Natural killer cell (primary cell): ENCODE results near the gene MAP4K4. TPM values are rescaled to one million over a fixed set of nuclear protein-coding genes. Genes with fewer than 3 reads are reported as not detected.

Experiments used
- ATAC-seq, 3 donors: fragments of 150-1000 bp in 2 of 3; fragments of 200-7000 bp in 1 of 3; cut with Tn5 transposase; 1 replicate in 1 of 3; 2 replicates in 2 of 3; pipeline ENCODE4 v1.10.0; 2021; ENCODE audit warnings: mild to moderate bottlenecking in 2 of 3, moderate library complexity in 2 of 3
- DNase-seq, 2 donors: peaks; one replicate each; pipeline versions ENCODE4 v3.0.0 to v3.0.0-alpha.2; 2013 to 2021; ENCODE audit warnings: mixed read lengths in 1 of 2
- H3K27ac ChIP-seq: one replicate; pipeline ENCODE4 v1.5.1; 2013; ENCODE audit warnings: mild to moderate bottlenecking, low read length
- H3K27me3 ChIP-seq: one replicate; pipeline ENCODE4 v1.6.1; 2013; ENCODE audit warnings: low read length; ENCODE audit not compliant: control insufficient read depth, insufficient read depth
- H3K36me3 ChIP-seq: one replicate; pipeline ENCODE4 v1.6.1; 2013; ENCODE audit warnings: low read length; ENCODE audit not compliant: control insufficient read depth, insufficient read depth
- H3K4me1 ChIP-seq: one replicate; pipeline ENCODE4 v1.6.1; 2013; ENCODE audit warnings: low read length; ENCODE audit not compliant: control insufficient read depth, insufficient read depth
- H3K4me3 ChIP-seq: one replicate; pipeline ENCODE4 v1.5.1; 2013; ENCODE audit warnings: low read length
- H3K9me3 ChIP-seq: one replicate; pipeline ENCODE4 v1.6.1; 2013; ENCODE audit warnings: low read length; ENCODE audit not compliant: control insufficient read depth, insufficient read depth
- H3K27ac Mint-ChIP-seq, 2 donors: one replicate each; pipeline ENCODE4 v1.8.0; 2022; ENCODE audit warnings: mild to moderate bottlenecking in 2 of 2, mixed read lengths in 2 of 2, moderate library complexity in 1 of 2
- H3K27me3 Mint-ChIP-seq, 2 donors: one replicate each; pipeline ENCODE4 v1.8.0; 2022; ENCODE audit warnings: low read depth in 2 of 2, mixed read lengths in 2 of 2
- H3K36me3 Mint-ChIP-seq: one replicate; pipeline ENCODE4 v1.8.0; 2022; ENCODE audit warnings: mixed read lengths
- H3K4me1 Mint-ChIP-seq, 2 donors: one replicate each; pipeline ENCODE4 v1.8.0; 2022; ENCODE audit warnings: mixed read lengths in 2 of 2
- H3K4me3 Mint-ChIP-seq: one replicate; pipeline ENCODE4 v1.8.0; 2022; ENCODE audit warnings: mild to moderate bottlenecking, moderate library complexity, mixed read lengths
- H3K9me3 Mint-ChIP-seq, 2 donors: one replicate each; pipeline ENCODE4 v1.8.0; 2022; ENCODE audit warnings: mixed read lengths in 2 of 2
- CTCF ChIP-seq: fragments of 200-600 bp; IDR thresholded peaks from one replicate; pipeline ENCODE4 v1.8.0; 2022; ENCODE audit warnings: antibody characterized with exemption
- WGBS: methylation state at CpG from one replicate; pipeline ENCODE4 v1.1.7; 2013; ENCODE audit warnings: missing lambda C conversion rate; ENCODE audit not compliant: insufficient coverage; 5-methylcytosine and 5-hydroxymethylcytosine counted together
- intact Hi-C: fragments of 100-400 bp; cut with micrococcal nuclease; formaldehyde crosslinking; loops from one replicate; pipeline ENCODE4 v1.14.2; 2022
- total RNA-seq, 4 donors: library from RNA; stranded (reverse); fragments of 120-200 nt in 1 of 4; gene quantifications; one replicate each; pipeline versions ENCODE4 v1.2.3 to v1.2.4, GENCODE V29; 2013 to 2022

The MAP4K4 gene
- total RNA-seq, 3 donors from 2014 or later (not counting 1 experiment from before 2014, with no cell fraction given): 60.2 to 80.3 (median 66.5) TPM

- no peak for TF ChIP-seq CTCF
- WGBS: 100% methylated on average over 1 of the region's 1 CpG
- no peaks in the 10 kb centered on the region for H3K9me3 ChIP-seq
- ATAC-seq (no peak), DNase-seq (no peak)
- no peaks in the 10 kb centered on the region for H3K27me3 ChIP-seq
- no peaks in the 10 kb centered on the region for H3K36me3 Mint-ChIP-seq
- no peaks in the 10 kb centered on the region for H3K27me3 Mint-ChIP-seq
- no peak overlapping the region for H3K4me3 Mint-ChIP-seq
- no peak overlapping the region for H3K4me3 ChIP-seq
- intact Hi-C loops: no loop called here
- no peaks in the 10 kb centered on the region for H3K4me1 ChIP-seq
- no peak overlapping the region for H3K27ac Mint-ChIP-seq
- H3K4me1 Mint-ChIP-seq: no peaks in the 10 kb centered on the region
- no peak overlapping the region for H3K27ac ChIP-seq
- H3K36me3 ChIP-seq: no peaks in the 10 kb centered on the region
- H3K9me3 Mint-ChIP-seq: no peaks in the 10 kb centered on the region
Measured at GRCh38 chr2:101689114-101689825, 8.2 kb upstream of the MAP4K4 start.

- WGBS: 100% methylated on average over 2 of the region's 2 CpGs
- Mint-ChIP-seq H3K9me3 (no peaks in the 10 kb centered on the region), H3K36me3 (no peaks in the 10 kb centered on the region), H3K27ac (no peak overlapping the region), H3K27me3 (no peaks in the 10 kb centered on the region), H3K4me1 (no peaks in the 10 kb centered on the region), H3K4me3 (no peak overlapping the region)
- no peaks in the 10 kb centered on the region for H3K36me3 ChIP-seq
- no peaks in the 10 kb centered on the region for H3K9me3 ChIP-seq
- H3K27me3 ChIP-seq: no peaks in the 10 kb centered on the region
- DNase-seq (no peak), ATAC-seq (no peak)
- H3K27ac ChIP-seq: no peak overlapping the region
- intact Hi-C loops: no loop called here
- H3K4me1 ChIP-seq: no peaks in the 10 kb centered on the region
- no peak for TF ChIP-seq CTCF
- H3K4me3 ChIP-seq: no peak overlapping the region
Measured at GRCh38 chr2:101690547-101691152, 6.9 kb upstream of the MAP4K4 start.

- no peaks in the 10 kb centered on the region for H3K36me3 ChIP-seq
- H3K9me3 Mint-ChIP-seq: no peaks in the 10 kb centered on the region
- no peaks in the 10 kb centered on the region for H3K27me3 Mint-ChIP-seq
- DNase-seq (no peak), ATAC-seq (no peak)
- no peak overlapping the region for H3K27ac Mint-ChIP-seq
- no peak overlapping the region for H3K4me3 Mint-ChIP-seq
- no peak for TF ChIP-seq CTCF
- 12% methylated on average over 3 of the region's 3 CpGs for WGBS
- H3K9me3 ChIP-seq: no peaks in the 10 kb centered on the region
- H3K4me3 ChIP-seq: no peak overlapping the region
- peaks cover 4 to 5% of the 10 kb centered on the region in 2 donors for H3K4me1 Mint-ChIP-seq
- no peaks in the 10 kb centered on the region for H3K27me3 ChIP-seq
- no peaks in the 10 kb centered on the region for H3K36me3 Mint-ChIP-seq
- H3K27ac ChIP-seq: no peak overlapping the region
- peaks cover 8% of the 10 kb centered on the region for H3K4me1 ChIP-seq
- intact Hi-C loops: no loop called here
Measured at GRCh38 chr2:101692041-101692440, 5.5 kb upstream of the MAP4K4 start.
